Subcutaneous abdominal adipose tissue (tissue), 5 donors: ENCODE data around the gene CPM.

Experiments
- H3K27ac ChIP-seq: one replicate; pipeline ENCODE4 v1.7.0; 2013; ENCODE audit warnings: low read depth, mild to moderate bottlenecking, inconsistent platforms, low read length, moderate library complexity
- H3K27me3 ChIP-seq, 5 donors: one replicate each; pipeline ENCODE4 v1.7.0; 2013; ENCODE audit warnings: low read length in 5 of 5, inconsistent platforms in 1 of 5; ENCODE audit not compliant: control insufficient read depth in 5 of 5, insufficient read depth in 4 of 5
- H3K36me3 ChIP-seq, 5 donors: one replicate each; pipeline ENCODE4 v1.7.0; 2013; ENCODE audit warnings: low read length in 5 of 5; ENCODE audit not compliant: control insufficient read depth in 5 of 5, insufficient read depth in 5 of 5
- H3K4me1 ChIP-seq, 5 donors: one replicate each; pipeline ENCODE4 v1.7.0; 2013; ENCODE audit warnings: low read length in 5 of 5, mild to moderate bottlenecking in 3 of 5, moderate library complexity in 1 of 5; ENCODE audit not compliant: control insufficient read depth in 5 of 5, insufficient read depth in 5 of 5
- H3K4me3 ChIP-seq, 5 donors: one replicate each; pipeline ENCODE4 v1.7.0; 2013; ENCODE audit warnings: low read length in 5 of 5, low read depth in 1 of 5
- H3K9ac ChIP-seq, 5 donors: one replicate each; pipeline ENCODE4 v1.7.0; 2013; ENCODE audit warnings: low read length in 5 of 5, mild to moderate bottlenecking in 4 of 5, moderate library complexity in 3 of 5
- H3K9me3 ChIP-seq, 5 donors: one replicate each; pipeline ENCODE4 v1.7.0; 2013; ENCODE audit warnings: low read length in 5 of 5; ENCODE audit not compliant: control insufficient read depth in 5 of 5
- donor health status: healthy.
- donor health status: healthy.
- donor health status: healthy.
- donor health status: healthy.
- donor health status: healthy.

Gene CPM

GRCh38 chr12:68885381-68885780 is 47.6 kb downstream of the CPM start:
- H3K27ac ChIP-seq = peak overlapping the region; percentile 46
- no peaks in the 10 kb centered on the region for H3K27me3 ChIP-seq
- H3K36me3 ChIP-seq = peaks cover 21 to 44% (median 29%) of the 10 kb centered on the region in 5 donors
- no peak overlapping the region for H3K4me3 ChIP-seq
- peaks cover 0 to 21% (median 17%) of the 10 kb centered on the region in 5 donors for H3K4me1 ChIP-seq
- H3K9me3 ChIP-seq = no peaks in the 10 kb centered on the region
- peak overlapping the region in 1 of 5 donors; percentile 38 for H3K9ac ChIP-seq

- Histone ChIP-seq H3K27me3 (no peaks in the 10 kb centered on the region), H3K27ac (no peak overlapping the region), H3K9me3 (no peaks in the 10 kb centered on the region), H3K4me1 (peaks cover 0 to 14% (median 7%) of the 10 kb centered on the region in 5 donors), H3K4me3 (no peak overlapping the region), H3K36me3 (peaks cover 23 to 56% (median 36%) of the 10 kb centered on the region in 5 donors), H3K9ac (no peak overlapping the region)
Observed at GRCh38 chr12:68884251-68884650, 48.7 kb downstream of the CPM start.

- no peaks in the 10 kb centered on the region for H3K9me3 ChIP-seq
- no peak overlapping the region for H3K4me3 ChIP-seq
- H3K4me1 ChIP-seq = peaks cover 0 to 14% (median 7%) of the 10 kb centered on the region in 5 donors
- no peaks in the 10 kb centered on the region for H3K27me3 ChIP-seq
- H3K27ac ChIP-seq = no peak overlapping the region
- no peak overlapping the region for H3K9ac ChIP-seq
- peaks cover 23 to 62% (median 41%) of the 10 kb centered on the region in 5 donors for H3K36me3 ChIP-seq
Observed at GRCh38 chr12:68883151-68883550, 49.8 kb downstream of the CPM start.

GRCh38 chr12:68882251-68882964 is 50.6 kb downstream of the CPM start:
- no peak overlapping the region for H3K4me3 ChIP-seq
- H3K27ac ChIP-seq = no peak overlapping the region
- no peak overlapping the region for H3K9ac ChIP-seq

GRCh38 chr12:68880660-68881325 is 52.2 kb downstream of the CPM start:
- no peaks in the 10 kb centered on the region for H3K27me3 ChIP-seq
- no peak overlapping the region for H3K9ac ChIP-seq
- peaks cover 27 to 70% (median 41%) of the 10 kb centered on the region in 5 donors for H3K36me3 ChIP-seq
- no peak overlapping the region for H3K4me3 ChIP-seq
- peaks cover 0 to 12% (median 10%) of the 10 kb centered on the region in 5 donors for H3K4me1 ChIP-seq
- no peak overlapping the region for H3K27ac ChIP-seq
- no peaks in the 10 kb centered on the region for H3K9me3 ChIP-seq

More at GRCh38 chr12:68882251-68882964, 50.6 kb downstream of the CPM start:
- no peaks in the 10 kb centered on the region for H3K27me3 ChIP-seq
- peaks cover 0 to 9% (median 4%) of the 10 kb centered on the region in 5 donors for H3K4me1 ChIP-seq
- no peaks in the 10 kb centered on the region for H3K9me3 ChIP-seq
- H3K36me3 ChIP-seq = peaks cover 27 to 66% (median 41%) of the 10 kb centered on the region in 5 donors

- peaks cover 0 to 12% (median 10%) of the 10 kb centered on the region in 5 donors for H3K4me1 ChIP-seq
- H3K4me3 ChIP-seq = no peak overlapping the region
- H3K27ac ChIP-seq = no peak overlapping the region
- H3K36me3 ChIP-seq = peaks cover 17 to 57% (median 33%) of the 10 kb centered on the region in 5 donors
- H3K9me3 ChIP-seq = no peaks in the 10 kb centered on the region
- H3K9ac ChIP-seq = no peak overlapping the region
- H3K27me3 ChIP-seq = no peaks in the 10 kb centered on the region
Observed at GRCh38 chr12:68878846-68879245, 54.1 kb downstream of the CPM start.

GRCh38 chr12:68878283-68878682 is 54.7 kb downstream of the CPM start:
- no peak overlapping the region for H3K27ac ChIP-seq

GRCh38 chr12:68877583-68877982 is 55.4 kb downstream of the CPM start:
- peaks cover 13 to 45% (median 31%) of the 10 kb centered on the region in 5 donors for H3K36me3 ChIP-seq
- no peak overlapping the region for H3K4me3 ChIP-seq
- peaks cover 0 to 12% (median 10%) of the 10 kb centered on the region in 5 donors for H3K4me1 ChIP-seq
- H3K9ac ChIP-seq = no peak overlapping the region
- no peak overlapping the region for H3K27ac ChIP-seq
- H3K9me3 ChIP-seq = no peaks in the 10 kb centered on the region
- H3K27me3 ChIP-seq = no peaks in the 10 kb centered on the region

More at GRCh38 chr12:68878283-68878682, 54.7 kb downstream of the CPM start:
- Histone ChIP-seq H3K4me3 (no peak overlapping the region), H3K4me1 (peaks cover 0 to 12% (median 10%) of the 10 kb centered on the region in 5 donors), H3K9ac (no peak overlapping the region), H3K27me3 (no peaks in the 10 kb centered on the region), H3K36me3 (peaks cover 14 to 52% (median 33%) of the 10 kb centered on the region in 5 donors), H3K9me3 (no peaks in the 10 kb centered on the region)

- Histone ChIP-seq H3K4me3 (no peak overlapping the region), H3K4me1 (peaks cover 0 to 12% (median 10%) of the 10 kb centered on the region in 5 donors), H3K9ac (peak overlapping the region in 1 of 5 donors; percentile 40), H3K27ac (peak overlapping the region; percentile 43), H3K27me3 (no peaks in the 10 kb centered on the region), H3K9me3 (no peaks in the 10 kb centered on the region), H3K36me3 (peaks cover 15 to 47% (median 24%) of the 10 kb centered on the region in 5 donors)
Observed at GRCh38 chr12:68876461-68876860, 56.5 kb downstream of the CPM start.

- no peak overlapping the region for H3K4me3 ChIP-seq
- H3K36me3 ChIP-seq = peaks cover 30 to 53% (median 40%) of the 10 kb centered on the region in 5 donors
- H3K9ac ChIP-seq = no peak overlapping the region
- no peaks in the 10 kb centered on the region for H3K9me3 ChIP-seq
- H3K27me3 ChIP-seq = no peaks in the 10 kb centered on the region
- no peak overlapping the region for H3K27ac ChIP-seq
- peaks cover 0 to 12% (median 10%) of the 10 kb centered on the region in 5 donors for H3K4me1 ChIP-seq
Observed at GRCh38 chr12:68873316-68873715, 59.7 kb downstream of the CPM start.
